Skin epidermis (tissue), 12 donors: ENCODE measurements around the gene MLC1.

Source experiments
- H3K27ac ChIP-seq, 21 experiments: fragments of 200-600 bp; sonication (generic) in 11 of 21; one replicate each; pipeline ENCODE4 v1.5.0; 2020; ENCODE audit warnings: mild to moderate bottlenecking in 3 of 21, inconsistent platforms in 2 of 21, moderate library complexity in 2 of 21
- H3K4me3 ChIP-seq, 7 experiments: fragments of 200-600 bp; sonication (generic) in 2 of 7; one replicate each; pipeline ENCODE4 v1.5.0; 2020; ENCODE audit warnings: inconsistent platforms in 2 of 7, mild to moderate bottlenecking in 2 of 7, moderate library complexity in 1 of 7

MLC1 gene

DNA sequence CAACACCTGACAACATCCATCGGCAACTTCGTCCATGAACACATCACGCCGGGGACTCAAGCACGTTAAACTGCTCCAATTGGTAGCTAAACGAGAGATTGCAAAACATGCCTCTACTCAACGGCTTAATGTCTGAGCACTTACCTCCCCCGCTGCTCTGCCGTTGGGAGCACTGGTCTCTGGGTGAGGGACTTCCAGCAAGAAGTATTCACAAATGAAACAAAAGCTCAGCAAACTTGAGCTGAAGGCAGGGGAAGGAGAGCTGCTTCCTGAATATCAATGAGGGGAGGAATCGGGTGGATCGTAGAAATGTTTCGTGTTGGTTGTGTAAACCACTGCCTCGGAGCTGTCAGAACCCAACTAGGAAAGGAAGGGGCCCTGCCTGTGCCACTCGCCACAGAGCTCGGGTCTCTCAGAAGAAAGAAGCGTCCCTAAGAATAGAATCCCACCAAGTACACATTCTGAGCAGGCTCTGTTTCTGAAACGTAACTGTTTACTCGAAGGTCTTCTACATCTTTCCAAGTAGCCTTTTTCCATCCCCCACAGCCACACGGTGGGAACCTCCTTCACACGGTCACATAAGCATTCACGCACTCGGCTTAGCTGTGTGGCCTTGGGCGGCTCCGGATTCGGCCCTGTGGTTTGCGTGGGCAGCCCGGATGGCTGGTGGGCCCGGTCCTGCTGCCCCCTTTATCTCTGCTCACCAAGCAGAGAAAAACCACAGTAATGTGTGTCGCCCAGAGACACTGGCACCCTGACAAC, at the start of gene MLC1:
TSS of gene MLC1 (minus strand) at position 216 of the 762 bp plus-strand sequence. CDS start 524 bp downstream, outside the sequence.
- H3K4me3 ChIP-seq = no peak within 1 kb of the TSS

DNA sequence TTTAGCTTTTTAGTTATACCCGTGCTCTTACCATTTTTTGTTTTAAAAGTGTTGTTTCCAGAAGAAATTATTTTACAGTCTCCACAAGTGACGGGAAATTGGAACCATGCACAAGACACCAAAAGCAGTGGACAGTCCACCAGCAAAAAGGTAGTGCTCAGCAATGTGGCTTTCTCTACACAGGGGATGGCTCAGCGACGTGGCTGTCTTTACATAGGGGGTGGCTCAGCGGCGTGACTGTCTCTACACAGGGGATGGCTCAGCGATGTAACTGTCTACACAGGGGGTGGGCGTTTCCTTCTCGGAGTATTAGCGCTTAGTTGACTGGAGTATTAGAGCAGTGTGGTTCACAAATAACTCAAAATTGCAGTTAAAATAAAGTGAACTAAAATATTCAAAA, 49.3 kb upstream of the MLC1 start:
- Histone ChIP-seq H3K27ac (no peak overlapping the region), H3K4me3 (no peak overlapping the region)

More for the DNA sequence above, at the start of gene MLC1:
- H3K27ac ChIP-seq = peak within 1 kb of the TSS in 2 of 21 experiments; percentile 10 to 70

DNA sequence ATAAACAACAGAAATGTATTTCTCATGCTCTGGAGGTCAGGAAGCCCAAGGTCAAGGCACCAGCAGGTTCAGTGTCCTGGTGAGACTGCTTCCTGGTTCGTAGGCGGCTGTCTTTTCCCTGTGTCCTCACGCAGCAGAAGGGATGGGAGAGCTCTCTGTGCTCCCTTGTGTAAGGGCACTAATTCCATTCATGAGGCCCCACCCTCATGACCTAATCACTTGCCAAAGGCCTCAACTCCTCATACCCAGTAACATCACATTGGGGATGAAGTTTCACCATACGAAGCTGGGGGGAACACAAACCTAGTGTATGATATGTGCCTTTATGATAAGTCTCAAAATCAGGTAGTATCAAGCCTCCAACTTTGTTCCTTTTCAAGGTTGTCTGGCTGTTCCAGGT, 46.7 kb upstream of the MLC1 start:
- H3K27ac ChIP-seq = no peak overlapping the region
- no peak overlapping the region for H3K4me3 ChIP-seq

DNA sequence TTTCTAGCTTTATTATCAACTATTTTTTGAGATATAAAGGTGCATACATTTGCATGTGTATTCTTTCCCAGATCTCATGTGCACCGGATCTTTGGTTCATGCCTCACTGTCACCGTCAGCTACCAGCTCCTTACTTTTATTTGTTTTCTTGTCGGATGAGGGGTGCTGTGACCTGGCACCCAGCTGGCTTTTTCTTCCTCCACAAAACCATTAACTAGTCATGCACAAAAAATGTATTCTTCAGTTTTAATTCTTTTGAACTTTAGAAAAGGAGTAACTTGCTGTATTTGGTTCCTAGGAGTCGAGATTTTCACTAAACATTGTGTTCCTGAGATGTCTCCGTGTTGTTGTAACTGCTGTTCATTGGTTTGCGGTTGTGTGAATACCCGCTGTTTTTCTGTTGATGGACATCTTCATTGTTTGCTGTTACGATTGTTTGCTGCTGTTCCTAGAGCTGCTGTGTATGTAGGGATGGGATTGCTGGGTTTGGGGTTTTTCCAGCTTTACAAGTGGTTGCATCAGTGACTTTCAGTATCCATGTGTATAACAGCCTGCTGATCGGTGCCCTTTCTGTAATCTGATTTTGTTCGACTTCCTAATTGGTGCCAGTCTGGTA, 44.0 kb upstream of the MLC1 start:
- Histone ChIP-seq H3K27ac (no peak overlapping the region), H3K4me3 (no peak overlapping the region)

DNA sequence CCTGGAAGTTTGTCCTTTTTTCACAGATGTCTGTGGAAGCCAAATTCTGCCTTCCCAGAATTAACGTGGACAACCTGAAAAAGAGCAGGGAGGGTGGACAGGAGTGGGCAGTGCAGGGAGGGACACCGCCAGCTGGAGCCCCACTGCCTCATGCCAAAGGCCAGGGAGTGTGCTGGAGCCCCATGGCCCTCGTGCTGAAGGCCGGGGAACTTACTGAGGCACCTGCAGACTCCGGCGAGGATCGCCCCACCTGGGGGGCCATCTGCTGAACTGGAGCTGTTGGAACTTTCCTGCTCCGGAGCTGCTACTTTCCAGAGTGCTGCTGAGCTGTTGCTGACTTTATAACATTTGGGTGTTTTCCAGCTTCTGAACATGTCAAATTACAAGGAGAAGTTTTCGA, 39.8 kb upstream of the MLC1 start:
- no peak overlapping the region for H3K4me3 ChIP-seq
- H3K27ac ChIP-seq = no peak overlapping the region

DNA sequence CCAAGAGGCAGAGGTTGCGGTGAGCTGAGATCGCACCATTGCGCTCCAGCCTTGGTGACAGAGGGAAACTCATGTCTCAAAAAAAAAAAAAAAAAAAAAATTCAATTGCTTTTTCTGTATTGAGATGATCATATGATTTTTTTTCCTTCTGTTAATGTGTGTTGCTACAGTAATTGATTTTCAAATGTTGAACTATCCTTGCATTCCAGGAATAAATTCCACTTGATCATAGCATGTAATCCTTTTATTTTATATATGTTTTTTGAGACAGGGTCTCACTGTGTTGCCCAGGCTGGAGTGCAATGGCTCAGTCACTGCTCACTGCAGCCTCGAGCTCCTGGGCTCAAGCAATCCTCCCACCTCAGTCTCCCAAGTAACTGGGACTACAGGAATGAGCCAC, 37.9 kb upstream of the MLC1 start:
- Histone ChIP-seq H3K27ac (no peak overlapping the region), H3K4me3 (no peak overlapping the region)

DNA sequence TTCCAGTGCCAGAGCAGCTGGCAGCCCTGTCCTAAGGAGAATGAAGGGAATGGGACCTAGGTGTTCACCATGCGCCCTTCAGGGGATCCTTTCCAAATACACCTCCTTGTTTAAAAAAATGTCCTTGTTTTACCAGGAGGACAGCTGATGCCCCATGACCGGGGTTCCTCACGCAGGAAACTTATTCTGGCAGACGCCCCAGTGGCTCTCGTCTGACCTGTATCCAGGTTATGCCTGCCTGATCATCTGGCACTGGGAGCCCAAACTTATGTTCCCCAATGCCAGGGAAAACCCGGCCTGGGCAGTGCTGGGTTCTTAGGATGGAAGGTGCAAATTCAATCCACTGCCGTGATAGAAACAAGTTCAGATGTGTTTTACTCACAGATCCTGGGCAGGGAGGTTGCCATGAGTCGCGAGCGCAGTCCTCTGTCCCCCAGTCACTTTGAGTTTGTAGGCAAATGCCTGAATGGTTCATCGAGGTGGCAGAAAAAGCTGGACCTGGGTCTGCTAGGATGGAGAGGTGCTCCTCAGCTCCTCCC, 36.0 kb upstream of the MLC1 start:
- Histone ChIP-seq H3K27ac (no peak overlapping the region), H3K4me3 (no peak overlapping the region)

DNA sequence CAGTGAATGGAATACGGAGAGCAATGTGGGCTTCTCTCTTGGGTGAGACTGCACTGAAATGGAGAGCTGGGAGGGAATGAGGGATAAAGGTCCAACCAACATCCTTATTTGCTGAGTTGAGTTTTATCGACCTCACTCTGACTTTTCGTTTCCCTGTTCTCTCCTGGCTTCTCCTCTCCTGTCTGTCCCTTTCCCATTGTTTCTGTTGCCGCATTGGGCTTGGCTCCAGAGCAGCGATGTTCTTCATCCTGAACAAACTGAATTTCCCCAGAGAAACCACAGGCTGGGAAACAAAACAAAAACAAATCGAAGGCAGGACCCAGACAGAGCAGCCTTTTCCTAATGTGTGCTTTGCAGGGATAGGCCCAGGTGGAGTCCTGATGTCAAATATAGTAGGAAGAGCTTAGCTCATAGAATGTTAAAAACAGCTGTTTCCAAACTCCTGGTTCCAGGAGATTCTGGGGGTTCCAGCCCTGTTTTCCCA, 34.6 kb upstream of the MLC1 start:
- Histone ChIP-seq H3K27ac (no peak overlapping the region), H3K4me3 (no peak overlapping the region)

DNA sequence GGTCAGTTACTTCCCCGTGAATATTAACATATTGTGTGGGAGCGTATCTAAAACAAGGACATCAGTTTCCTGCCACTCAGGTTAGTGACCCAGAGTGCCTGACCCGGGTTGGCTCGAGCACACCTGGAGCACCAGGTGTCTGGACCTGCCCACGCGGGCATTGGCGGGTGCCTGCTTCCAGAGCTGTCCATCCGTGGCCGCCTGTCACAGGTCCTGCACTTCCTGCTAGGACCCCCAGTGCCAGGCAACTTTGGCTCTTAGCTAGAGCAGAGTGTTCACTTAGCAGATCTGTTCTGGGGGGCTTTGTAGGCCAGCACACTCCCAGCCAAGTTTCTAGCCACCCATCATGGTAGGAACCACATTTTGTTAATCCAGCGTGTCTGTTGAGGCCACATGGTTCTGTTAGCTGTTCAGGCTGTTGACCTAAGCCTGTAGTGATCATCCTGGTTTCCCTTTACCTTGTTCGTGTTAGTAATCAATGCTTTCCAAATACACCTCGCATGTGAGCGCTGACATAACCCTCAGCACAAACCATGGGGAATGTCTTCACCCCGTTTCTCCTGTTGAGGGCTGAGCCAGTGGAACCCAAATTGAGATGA, 34.0 kb upstream of the MLC1 start:
- H3K27ac ChIP-seq = no peak overlapping the region

DNA sequence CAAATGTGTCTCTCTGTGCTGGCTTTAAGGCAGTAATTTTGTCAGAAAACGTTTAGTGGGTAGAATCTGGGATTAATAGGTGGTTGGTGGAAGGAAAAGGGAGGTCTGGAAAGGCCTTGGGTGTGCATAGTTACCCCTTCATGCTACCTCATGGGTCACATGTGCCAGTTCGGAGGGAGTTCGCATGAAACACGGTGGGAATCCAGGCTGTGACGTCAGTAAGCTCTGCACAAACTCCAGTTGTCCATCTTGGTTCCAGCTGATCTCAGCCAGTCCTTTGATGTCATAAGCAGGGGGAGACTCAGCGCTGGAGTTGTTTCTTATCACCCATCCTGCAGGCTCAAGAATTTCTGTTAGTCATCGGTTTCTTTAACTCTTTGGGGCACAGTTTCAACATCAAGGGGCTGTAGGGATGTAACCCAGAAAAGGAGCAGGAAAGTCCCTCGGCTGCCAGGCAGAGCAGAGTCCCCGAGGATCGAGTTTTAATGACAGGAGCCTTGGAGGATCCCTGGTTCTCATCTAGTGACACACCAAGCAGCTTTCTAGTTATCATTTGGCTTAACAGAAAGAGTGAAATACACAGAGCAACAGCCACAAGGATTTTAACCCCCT, 33.4 kb upstream of the MLC1 start:
- no peak overlapping the region for H3K27ac ChIP-seq
- H3K4me3 ChIP-seq = no peak overlapping the region

More for the DNA sequence above, 34.0 kb upstream of the MLC1 start:
- H3K4me3 ChIP-seq = no peak overlapping the region

DNA sequence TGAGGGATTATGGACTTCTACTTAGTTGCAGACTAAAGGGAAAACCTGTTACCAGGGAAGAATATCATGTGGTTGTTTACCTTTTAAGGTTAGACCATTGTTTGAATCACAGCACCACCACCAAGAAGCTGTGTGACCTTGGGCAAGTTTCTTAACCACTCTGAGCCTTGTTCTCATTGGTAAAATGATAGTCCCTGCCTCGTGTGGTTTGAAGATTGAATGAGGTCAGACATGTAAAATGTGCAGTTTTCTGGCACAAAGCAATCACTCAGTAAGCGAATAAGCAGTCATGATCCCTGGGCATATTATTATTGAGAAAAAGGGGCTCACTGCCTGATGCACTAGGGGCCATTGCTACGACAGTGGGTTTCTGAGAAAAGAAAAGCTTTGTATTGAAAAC, 32.9 kb upstream of the MLC1 start:
- Histone ChIP-seq H3K27ac (no peak overlapping the region), H3K4me3 (no peak overlapping the region)

DNA sequence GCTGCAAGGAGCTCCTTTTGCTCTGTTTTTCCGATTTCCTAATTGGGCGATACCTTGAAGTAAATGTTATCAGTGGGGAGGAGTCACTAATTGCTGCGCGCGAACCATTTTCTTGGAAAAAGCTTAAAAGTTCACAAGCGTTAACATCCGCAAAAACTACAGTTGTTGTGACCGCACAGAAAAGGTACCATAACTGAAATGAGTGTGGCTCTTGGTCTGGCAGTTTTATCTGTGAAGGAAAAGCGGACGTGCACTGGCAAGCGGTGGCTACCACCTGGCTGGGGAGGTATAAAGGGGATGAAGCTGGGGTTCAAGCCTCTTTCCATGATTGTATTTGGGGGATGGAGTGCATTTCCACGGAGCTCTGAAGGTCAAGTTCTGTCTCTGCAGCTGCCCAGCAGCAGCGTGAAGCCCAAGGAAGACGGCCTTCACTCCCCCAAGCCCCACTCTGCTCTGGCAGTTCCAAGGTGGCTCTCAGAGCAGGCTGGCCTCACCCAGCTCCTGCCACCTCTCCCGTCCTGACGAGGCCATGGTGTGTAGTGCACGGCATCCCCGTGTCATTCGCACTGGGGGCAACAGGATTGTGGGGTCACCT, 32.0 kb upstream of the MLC1 start:
- H3K27ac ChIP-seq = no peak overlapping the region
- H3K4me3 ChIP-seq = no peak overlapping the region

DNA sequence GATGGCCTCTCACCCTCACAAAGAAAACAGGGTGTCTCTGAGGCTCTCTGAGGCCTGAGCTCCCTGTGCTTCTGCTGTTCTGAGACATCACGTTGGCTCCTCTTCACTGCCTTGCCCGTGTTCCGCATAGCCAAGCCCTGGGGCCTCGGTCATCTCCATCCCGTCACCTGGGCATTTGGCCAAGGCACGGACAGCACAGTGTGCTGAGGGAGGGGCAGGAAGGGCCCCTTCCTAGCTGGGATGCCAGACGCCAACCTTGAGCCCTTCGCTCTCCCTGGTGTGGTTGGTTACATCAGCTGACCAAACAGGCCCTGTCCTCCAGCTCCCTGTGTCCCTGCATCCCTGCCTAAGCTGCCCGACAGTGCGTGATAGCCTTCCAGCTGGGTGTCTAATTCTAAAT, 30.5 kb upstream of the MLC1 start:
- no peak overlapping the region for H3K4me3 ChIP-seq
- no peak overlapping the region for H3K27ac ChIP-seq

DNA sequence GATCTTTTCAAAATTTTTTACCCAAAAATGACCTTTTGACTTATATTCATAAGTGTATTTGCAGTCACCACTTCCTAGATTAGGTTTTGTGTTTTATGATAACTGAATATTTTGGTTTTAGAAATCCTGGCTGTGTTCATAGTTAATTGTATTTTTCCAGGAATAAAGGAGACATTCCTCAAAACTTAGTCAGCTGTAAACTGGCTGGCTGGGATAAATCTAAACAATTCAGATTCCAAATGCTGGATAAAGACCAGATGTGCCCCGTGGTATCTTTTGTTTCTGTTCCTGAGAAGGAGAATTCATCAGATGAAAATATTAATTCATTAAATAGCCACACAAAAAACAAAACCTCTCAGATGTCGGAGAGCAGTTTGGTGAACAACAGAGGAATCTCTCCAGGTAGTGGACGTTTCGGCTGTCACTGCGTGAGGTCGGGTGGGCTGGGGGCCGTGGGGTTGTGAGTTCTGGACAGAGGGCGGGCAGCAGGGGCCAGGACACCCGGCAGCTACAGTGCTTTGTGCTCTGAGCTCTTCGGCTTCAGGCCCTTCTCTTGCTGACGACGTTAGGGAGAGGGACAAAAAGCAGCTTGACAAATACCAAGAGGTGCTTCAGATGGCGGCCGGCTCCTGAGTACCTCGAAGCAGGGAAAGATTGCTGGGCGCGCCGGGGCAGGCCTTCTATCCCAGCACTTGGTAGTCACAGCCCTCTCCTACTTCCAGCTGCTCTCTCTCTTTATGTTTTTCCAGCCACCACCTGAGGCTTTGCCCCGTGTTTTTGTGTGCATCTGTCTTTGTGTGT, 29.2 kb upstream of the MLC1 start:
- peak overlapping the region in 1 of 7 experiments; percentile 5 for H3K4me3 ChIP-seq
- peak overlapping the region in 11 of 21 experiments; percentile 13 to 71 (median 61) for H3K27ac ChIP-seq

DNA sequence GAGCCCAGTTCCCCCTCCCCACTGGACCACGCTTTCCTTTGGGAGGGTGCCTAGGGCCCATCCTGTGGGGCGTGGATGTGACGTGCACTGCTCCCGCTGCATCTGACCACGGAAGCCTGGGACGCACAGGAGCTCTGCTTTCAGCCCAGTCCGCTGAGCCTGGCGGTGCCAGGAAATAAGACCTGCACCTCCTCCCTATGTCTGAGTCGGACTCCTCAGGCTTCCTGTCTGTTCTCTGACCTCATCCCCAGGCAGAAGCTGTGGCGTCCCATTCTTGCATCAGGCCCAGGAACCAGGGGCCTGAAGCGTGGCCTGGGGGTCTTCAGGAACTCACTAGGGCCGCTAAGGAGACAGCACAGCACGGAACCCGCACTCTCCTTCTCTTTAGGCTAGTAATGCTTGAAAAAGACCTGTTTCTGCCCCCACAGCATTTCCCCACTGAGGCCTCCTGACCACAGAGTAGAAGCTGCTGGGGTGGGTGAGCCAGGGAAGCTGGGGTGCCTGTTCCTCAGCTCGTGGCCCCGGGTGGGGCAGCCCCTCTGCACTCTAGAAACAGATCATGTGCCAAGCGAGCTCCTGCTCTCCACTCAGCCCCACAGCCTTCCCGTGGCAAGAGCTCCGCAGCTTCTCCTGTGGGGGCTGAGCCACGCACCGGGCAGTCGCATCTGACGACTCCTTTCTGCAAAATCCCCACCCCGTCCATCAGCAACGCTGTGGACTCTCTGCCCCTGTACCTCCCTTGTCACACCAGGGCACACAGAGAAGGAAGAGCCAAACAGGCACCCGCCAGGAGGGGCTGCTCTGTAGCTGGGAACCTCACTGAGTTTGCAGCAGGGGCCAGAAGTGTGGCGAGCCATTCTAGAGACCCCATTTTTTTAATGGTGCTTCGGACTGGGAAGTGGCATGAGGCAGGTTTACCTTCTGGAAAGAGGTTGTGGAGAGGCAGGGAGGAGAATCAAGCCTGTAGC, 27.2 kb upstream of the MLC1 start:
- H3K4me3 ChIP-seq = no peak overlapping the region
- H3K27ac ChIP-seq = peak overlapping the region in 3 of 21 experiments; percentile 7 to 25 (median 25)

DNA sequence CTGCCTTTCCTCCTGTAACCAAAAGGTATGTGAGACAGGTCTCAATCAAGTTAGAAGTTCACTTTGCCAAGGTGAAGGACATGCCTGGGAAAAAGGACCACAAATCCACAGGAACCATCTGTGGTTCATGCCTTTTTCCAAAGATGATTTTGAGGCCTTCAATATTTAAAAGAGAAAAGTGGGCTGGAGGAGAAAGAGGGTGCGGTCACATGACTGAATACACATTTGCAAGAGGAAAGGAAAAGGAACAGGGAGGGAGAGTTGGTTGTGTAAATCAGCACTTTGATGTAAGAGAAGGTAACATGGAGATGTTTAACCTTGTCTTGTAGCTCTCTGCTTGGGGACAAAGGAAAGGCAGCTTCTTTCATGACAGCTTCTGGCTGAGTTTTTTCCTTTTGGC, 25.8 kb upstream of the MLC1 start:
- H3K4me3 ChIP-seq = no peak overlapping the region

DNA sequence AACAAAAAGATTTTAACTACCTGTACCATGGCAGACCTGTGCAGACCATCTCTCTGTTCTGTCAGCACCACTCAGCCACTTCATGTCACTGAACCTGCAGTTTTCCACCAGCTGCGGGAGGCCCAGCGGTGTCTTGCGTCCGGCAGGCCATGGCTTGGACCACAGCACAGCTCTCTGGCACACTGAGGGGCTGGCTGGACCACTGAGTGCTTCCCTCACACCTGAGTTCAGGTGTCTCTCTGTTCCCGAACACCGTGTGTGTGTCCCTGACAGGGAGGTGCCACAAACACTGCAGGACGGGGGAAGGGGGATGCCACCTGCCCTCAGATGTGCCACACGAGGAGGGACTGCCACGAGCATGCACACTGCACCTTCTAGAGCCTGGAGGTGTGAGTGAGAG, 22.3 kb upstream of the MLC1 start:
- no peak overlapping the region for H3K27ac ChIP-seq

More for the DNA sequence above, 25.8 kb upstream of the MLC1 start:
- H3K27ac ChIP-seq = no peak overlapping the region

More for the DNA sequence above, 22.3 kb upstream of the MLC1 start:
- H3K4me3 ChIP-seq = no peak overlapping the region
